Measurements from ENCODE around the gene PRR14. TPM values are rescaled to one million over a fixed set of nuclear protein-coding genes. Genes with fewer than 3 reads are reported as not detected.
"Not testable (repeated sequence)": the region's sequence is repeated elsewhere in the genome, so short reads cannot be mapped to it uniquely, and the experiment has no call there.

PRR14 gene
- total RNA-seq, 2 experiments from 2014 or later = 73.2 to 83.2 TPM

- intact Hi-C loops (cut with micrococcal nuclease) = no loop called here
- H3K4me1 Mint-ChIP-seq (ENCODE audit: low read depth) = peaks cover 13% of the 10 kb centered on the region
- H3K27ac Mint-ChIP-seq = peak overlapping the region; percentile 92
- H3K27me3 Mint-ChIP-seq = no peaks in the 10 kb centered on the region
- no peak for DNase-seq
- H3K9me3 Mint-ChIP-seq = no peaks in the 10 kb centered on the region
- peaks cover 4% of the 10 kb centered on the region for H3K36me3 Mint-ChIP-seq
- peak overlapping the region; percentile 82 for H3K4me3 Mint-ChIP-seq
- POLR2A ChIA-PET = interaction anchor here (0.6 to 1.9 kb wide), 8 partner anchors 17 to 263 kb away, joined by 3 to 14 read pairs (median 3); partner anchors contain the start of genes FBRS, ITGAL, PRR14 and ZNF48
- CTCF ChIA-PET = interaction anchor here (1.0 to 2.5 kb wide), 5 partner anchors 11 to 541 kb away, joined by 3 to 8 read pairs (median 4); partner anchors contain the start of gene DCTPP1
These were observed 17.2 kb upstream of the PRR14 start for GRCh38 chr16:30633526-30633925.

- Mint-ChIP-seq H3K9me3 (no peaks in the 10 kb centered on the region), H3K4me1 (ENCODE audit: low read depth) (peaks cover 9% of the 10 kb centered on the region), H3K27ac (no peak overlapping the region), H3K36me3 (peaks cover 4% of the 10 kb centered on the region), H3K4me3 (no peak overlapping the region), H3K27me3 (no peaks in the 10 kb centered on the region)
- intact Hi-C loops (cut with micrococcal nuclease) = no loop called here
- POLR2A ChIA-PET = interaction anchor here (0.6 kb wide), 2 partner anchors 10 to 153 kb away, joined by 3 read pairs; no protein-coding TSS in a partner anchor
- DNase-seq = no peak
- CTCF ChIA-PET = interaction anchor here (1.1 to 2.1 kb wide), 7 partner anchors 14 to 207 kb away, joined by 3 to 13 read pairs (median 5); partner anchors contain the start of genes DCTPP1 and PRR14
These were observed 14.2 kb upstream of the PRR14 start for GRCh38 chr16:30636599-30636998.

GRCh38 chr16:30637139-30637538 is 13.6 kb upstream of the PRR14 start:
- H3K27ac Mint-ChIP-seq; DNase-seq; H3K36me3 Mint-ChIP-seq; H3K4me3 Mint-ChIP-seq; H3K9me3 Mint-ChIP-seq; intact Hi-C loops (cut with micrococcal nuclease); H3K4me1 Mint-ChIP-seq (ENCODE audit: low read depth); H3K27me3 Mint-ChIP-seq: not testable (repeated sequence)
- ChIA-PET POLR2A (interaction anchor here (0.6 kb wide), 2 partner anchors 11 to 154 kb away, joined by 3 read pairs; no protein-coding TSS in a partner anchor), CTCF (interaction anchor here (1.1 to 2.1 kb wide), 5 partner anchors 8 to 207 kb away, joined by 3 to 13 read pairs (median 5); partner anchors contain the start of genes DCTPP1 and PRR14)

- POLR2A ChIA-PET = interaction anchor here (0.6 kb wide), 1 partner anchor 10 kb away, joined by 3 read pairs; no protein-coding TSS in a partner anchor
- CTCF ChIA-PET = interaction anchor here (0.6 to 1.6 kb wide), 4 partner anchors 9 to 208 kb away, joined by 3 to 7 read pairs (median 4); partner anchors contain the start of genes DCTPP1 and PRR14
- Mint-ChIP-seq H3K36me3 (peaks cover 4% of the 10 kb centered on the region), H3K4me1 (ENCODE audit: low read depth) (peaks cover 9% of the 10 kb centered on the region), H3K9me3 (no peaks in the 10 kb centered on the region), H3K27ac (no peak overlapping the region), H3K27me3 (no peaks in the 10 kb centered on the region), H3K4me3 (no peak overlapping the region)
- intact Hi-C loops (cut with micrococcal nuclease) = no loop called here
- DNase-seq = peak; percentile 33
These were observed 12.8 kb upstream of the PRR14 start for GRCh38 chr16:30637944-30638343.

GRCh38 chr16:30641378-30641982 is 9.3 kb upstream of the PRR14 start:
- no peaks in the 10 kb centered on the region for H3K4me1 Mint-ChIP-seq (ENCODE audit: low read depth)
- POLR2A ChIA-PET = no interaction called here
- H3K27me3 Mint-ChIP-seq = no peaks in the 10 kb centered on the region
- intact Hi-C loops (cut with micrococcal nuclease) = no loop called here
- no peaks in the 10 kb centered on the region for H3K9me3 Mint-ChIP-seq
- no peaks in the 10 kb centered on the region for H3K36me3 Mint-ChIP-seq
- H3K27ac Mint-ChIP-seq = no peak overlapping the region
- CTCF ChIA-PET = interaction anchor here (0.6 to 2.1 kb wide), 4 partner anchors 9 to 212 kb away, joined by 3 to 6 read pairs (median 4); partner anchors contain the start of genes DCTPP1 and PRR14
- H3K4me3 Mint-ChIP-seq = no peak overlapping the region
- no peak for DNase-seq

- H3K27ac Mint-ChIP-seq = no peak overlapping the region
- no peak overlapping the region for H3K4me3 Mint-ChIP-seq
- no peaks in the 10 kb centered on the region for H3K27me3 Mint-ChIP-seq
- intact Hi-C loops (cut with micrococcal nuclease) = no loop called here
- POLR2A ChIA-PET = no interaction called here
- H3K9me3 Mint-ChIP-seq = no peaks in the 10 kb centered on the region
- no peaks in the 10 kb centered on the region for H3K36me3 Mint-ChIP-seq
- CTCF ChIA-PET = interaction anchor here (0.9 to 2.0 kb wide), 5 partner anchors 11 to 49 kb away, joined by 3 to 4 read pairs (median 3); no protein-coding TSS in a partner anchor
- DNase-seq = no peak
- no peaks in the 10 kb centered on the region for H3K4me1 Mint-ChIP-seq (ENCODE audit: low read depth)
These were observed 6.4 kb upstream of the PRR14 start for GRCh38 chr16:30644334-30644830.

GRCh38 chr16:30645727-30646126 is 5.0 kb upstream of the PRR14 start:
- no peak for DNase-seq
- ChIA-PET CTCF (no interaction called here), POLR2A (no interaction called here)
- Mint-ChIP-seq H3K9me3 (no peaks in the 10 kb centered on the region), H3K4me1 (ENCODE audit: low read depth) (peaks cover 7% of the 10 kb centered on the region), H3K27me3 (no peaks in the 10 kb centered on the region), H3K27ac (no peak overlapping the region), H3K36me3 (no peaks in the 10 kb centered on the region), H3K4me3 (no peak overlapping the region)
- intact Hi-C loops (cut with micrococcal nuclease) = no loop called here

- Mint-ChIP-seq H3K27ac (no peak overlapping the region), H3K4me1 (ENCODE audit: low read depth) (peaks cover 12% of the 10 kb centered on the region), H3K27me3 (no peaks in the 10 kb centered on the region), H3K9me3 (no peaks in the 10 kb centered on the region), H3K36me3 (peaks cover 2% of the 10 kb centered on the region), H3K4me3 (no peak overlapping the region)
- ChIA-PET CTCF (interaction anchor here (0.7 to 1.1 kb wide), 2 partner anchors 32 to 49 kb away, joined by 3 read pairs; no protein-coding TSS in a partner anchor), POLR2A (no interaction called here)
- intact Hi-C loops (cut with micrococcal nuclease) = no loop called here
- DNase-seq = no peak
These were observed 3.5 kb upstream of the PRR14 start for GRCh38 chr16:30647274-30647571.

GRCh38 chr16:30649725-30650368 is 913 bp upstream of the PRR14 start:
- POLR2A ChIA-PET = interaction anchor here (0.8 to 2.5 kb wide), 11 partner anchors 10 to 279 kb away, joined by 3 to 17 read pairs (median 5); partner anchors contain the start of genes ZNF688, ZNF747, ZNF764 and ZNF771
- Mint-ChIP-seq H3K27me3 (no peaks in the 10 kb centered on the region), H3K9me3 (no peaks in the 10 kb centered on the region), H3K4me1 (ENCODE audit: low read depth) (peaks cover 21% of the 10 kb centered on the region), H3K4me3 (peak overlapping the region; percentile 92), H3K27ac (peak overlapping the region; percentile 96), H3K36me3 (peaks cover 17% of the 10 kb centered on the region)
- CTCF ChIA-PET = interaction anchor here (0.8 to 3.0 kb wide), 19 partner anchors 9 to 558 kb away, joined by 3 to 29 read pairs (median 6); partner anchors contain the start of genes DCTPP1, FBRS, TBX6 and ZNF689
- intact Hi-C loops (cut with micrococcal nuclease) = loop anchor here (1.0 to 10.0 kb wide), 11 partner anchors 8 to 845 kb away; partner anchors contain the start of genes ALDOA, FBRS, FBXL19 and SRCAP
- DNase-seq = peak; percentile 42

- intact Hi-C loops (cut with micrococcal nuclease) = loop anchor here (2.0 to 10.0 kb wide), 6 partner anchors 47 to 847 kb away; partner anchors contain the start of genes ALDOA, FBXL19, SRCAP and ZNF768
- H3K9me3 Mint-ChIP-seq = no peaks in the 10 kb centered on the region
These were observed 604 bp downstream of the PRR14 start for GRCh38 chr16:30651124-30652004.

GRCh38 chr16:30652005-30652296 is 1.2 kb downstream of the PRR14 start:
- DNase-seq = no peak
- Mint-ChIP-seq H3K9me3 (no peaks in the 10 kb centered on the region), H3K36me3 (peaks cover 30% of the 10 kb centered on the region), H3K4me1 (ENCODE audit: low read depth) (peaks cover 28% of the 10 kb centered on the region), H3K27me3 (no peaks in the 10 kb centered on the region), H3K27ac (peak overlapping the region; percentile 88), H3K4me3 (peak overlapping the region; percentile 88)
- intact Hi-C loops (cut with micrococcal nuclease) = loop anchor here (10.0 kb wide), 2 partner anchors 223 to 587 kb away; partner anchors contain the start of gene ALDOA
- ChIA-PET POLR2A (no interaction called here), CTCF (interaction anchor here (3.0 kb wide), 1 partner anchor 42 kb away, joined by 23 read pairs; no protein-coding TSS in a partner anchor)

More at GRCh38 chr16:30651124-30652004, 604 bp downstream of the PRR14 start:
- CTCF ChIA-PET = interaction anchor here (0.6 to 3.0 kb wide), 20 partner anchors 8 to 560 kb away, joined by 3 to 29 read pairs (median 6); partner anchors contain the start of genes DCTPP1, FBRS, TBX6 and ZNF689
- H3K4me3 Mint-ChIP-seq = peak overlapping the region; percentile 92
- POLR2A ChIA-PET = interaction anchor here (1.0 to 2.5 kb wide), 9 partner anchors 8 to 280 kb away, joined by 3 to 17 read pairs (median 5); partner anchors contain the start of genes ZNF688, ZNF689 and ZNF747
- H3K27ac Mint-ChIP-seq = peak overlapping the region; percentile 96
- peak; percentile 89 for DNase-seq
- no peaks in the 10 kb centered on the region for H3K27me3 Mint-ChIP-seq
- peaks cover 28% of the 10 kb centered on the region for H3K36me3 Mint-ChIP-seq
- H3K4me1 Mint-ChIP-seq (ENCODE audit: low read depth) = peaks cover 23% of the 10 kb centered on the region
